ENCODE data around the gene TUBGCP2. TPM values are rescaled to one million over a fixed set of nuclear protein-coding genes. Genes with fewer than 3 reads are reported as not detected.
A peak's percentile ranks its signal among the peaks of the same experiment; 100 is the strongest.
"Not testable (repeated sequence)": the region's sequence is repeated elsewhere in the genome, so short reads cannot be mapped to it uniquely, and the experiment has no call there.

Gene TUBGCP2
- total RNA-seq, 2 donors from 2014 or later, result 47.8 to 55.8 TPM

GRCh38 chr10:133334503-133335245 lies 26.0 kb upstream of the TUBGCP2 start:
- Mint-ChIP-seq H3K36me3 (ENCODE audit: low read depth) (no peaks in the 10 kb centered on the region), H3K4me3 (peak overlapping the region; percentile 67), H3K27me3 (no peaks in the 10 kb centered on the region), H3K4me1 (no peaks in the 10 kb centered on the region), H3K27ac (no peak overlapping the region), H3K9me3 (no peaks in the 10 kb centered on the region)
- peak; percentile 46 for ATAC-seq (replicated peaks)

DNA sequence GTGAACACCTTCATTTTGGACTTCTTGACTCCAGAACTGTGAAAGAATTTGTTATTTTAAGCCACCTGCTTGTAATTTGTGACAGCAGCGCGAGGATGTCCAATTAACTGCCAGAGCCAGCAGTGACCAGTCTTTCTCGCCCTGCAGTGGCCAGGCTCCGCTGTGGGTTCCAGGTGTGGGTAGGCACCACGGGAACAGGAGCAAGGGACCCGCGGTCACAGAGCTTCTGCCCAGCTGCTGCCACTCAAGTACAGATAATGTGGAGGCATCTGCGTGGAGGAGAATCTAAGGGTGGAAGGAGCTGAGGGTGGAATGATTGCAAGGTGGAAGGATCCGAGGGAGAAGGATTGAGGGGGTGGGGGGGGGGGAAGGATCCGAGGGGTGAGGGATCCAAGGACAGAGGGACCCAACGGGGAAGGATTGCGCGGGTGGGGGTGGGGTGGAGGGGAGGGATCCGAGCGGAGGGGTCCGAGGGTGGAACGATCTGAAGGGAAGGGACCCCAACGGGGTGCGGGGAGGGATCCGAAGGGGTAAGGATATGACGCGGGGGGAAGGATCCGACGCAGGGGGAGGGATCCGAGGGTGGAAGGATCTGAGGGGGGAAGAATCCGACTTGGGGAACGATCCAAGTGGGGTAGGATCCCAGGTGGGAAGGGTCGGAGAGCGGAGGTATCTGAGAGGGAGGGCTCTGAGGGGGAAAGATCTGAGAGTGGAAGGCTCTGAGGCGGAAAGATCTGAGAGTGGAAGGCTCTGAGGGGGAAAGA lies 24.4 kb upstream of the TUBGCP2 start:
- no peak overlapping the region for H3K27ac Mint-ChIP-seq
- ATAC-seq (replicated peaks), result no peak
- H3K9me3 Mint-ChIP-seq, result no peaks in the 10 kb centered on the region
- no peak overlapping the region for H3K4me3 Mint-ChIP-seq
- peaks cover 4% of the 10 kb centered on the region for H3K27me3 Mint-ChIP-seq
- no peaks in the 10 kb centered on the region for H3K36me3 Mint-ChIP-seq (ENCODE audit: low read depth)
- H3K4me1 Mint-ChIP-seq, result no peaks in the 10 kb centered on the region

DNA sequence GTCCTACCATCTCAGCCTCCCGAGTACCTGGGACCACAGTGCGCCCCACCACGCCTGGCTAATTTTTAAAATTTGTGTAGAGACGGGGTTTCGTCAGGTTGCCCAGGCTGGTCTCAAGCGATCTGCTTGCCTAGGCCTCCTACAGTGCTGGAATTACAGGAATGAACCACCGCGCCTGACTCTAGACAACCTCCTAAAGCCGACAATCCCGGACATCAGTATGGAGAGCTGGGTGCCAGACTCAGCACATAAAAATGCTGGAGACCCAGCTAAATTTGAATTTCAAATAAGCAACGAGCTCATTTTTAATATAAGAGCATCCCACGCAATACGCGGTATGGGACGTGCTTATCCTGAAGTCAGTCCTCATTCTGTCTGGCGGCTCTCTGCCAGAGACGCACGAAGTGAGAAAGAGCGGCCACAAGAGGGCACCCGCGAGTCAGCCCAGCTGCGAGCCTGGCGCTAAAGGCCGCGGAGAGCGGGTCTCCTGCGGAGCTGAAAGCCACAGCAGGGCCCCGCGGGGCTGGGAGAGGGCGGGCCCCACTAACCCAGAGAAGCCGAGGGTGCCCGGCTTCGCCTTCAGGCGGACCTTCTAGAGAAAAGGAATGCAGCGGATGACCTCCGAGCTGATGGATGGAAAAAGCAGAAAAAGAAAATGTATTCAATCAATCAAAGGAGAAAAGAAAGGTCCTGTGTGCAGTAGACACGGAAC lies 21.0 kb upstream of the TUBGCP2 start:
- H3K27me3 Mint-ChIP-seq, result peaks cover 8% of the 10 kb centered on the region
- no peaks in the 10 kb centered on the region for H3K4me1 Mint-ChIP-seq
- H3K4me3 Mint-ChIP-seq, result peak overlapping the region; percentile 53
- no peaks in the 10 kb centered on the region for H3K9me3 Mint-ChIP-seq
- no peak overlapping the region for H3K27ac Mint-ChIP-seq
- ATAC-seq (replicated peaks), result peak; percentile 95
- H3K36me3 Mint-ChIP-seq (ENCODE audit: low read depth), result no peaks in the 10 kb centered on the region

GRCh38 chr10:133328358-133329343 lies 20.0 kb upstream of the TUBGCP2 start:
- Mint-ChIP-seq H3K4me1 (no peaks in the 10 kb centered on the region), H3K27ac (no peak overlapping the region), H3K4me3 (no peak overlapping the region), H3K36me3 (ENCODE audit: low read depth) (no peaks in the 10 kb centered on the region), H3K9me3 (no peaks in the 10 kb centered on the region), H3K27me3 (peaks cover 8% of the 10 kb centered on the region)
- ATAC-seq (replicated peaks), result no peak

- no peaks in the 10 kb centered on the region for H3K36me3 Mint-ChIP-seq (ENCODE audit: low read depth)
- H3K9me3 Mint-ChIP-seq, result no peaks in the 10 kb centered on the region
- no peak overlapping the region for H3K4me3 Mint-ChIP-seq
- no peaks in the 10 kb centered on the region for H3K4me1 Mint-ChIP-seq
- no peak for ATAC-seq (replicated peaks)
- no peak overlapping the region for H3K27ac Mint-ChIP-seq
- H3K27me3 Mint-ChIP-seq, result peaks cover 8% of the 10 kb centered on the region
These were observed 19.1 kb upstream of the TUBGCP2 start for GRCh38 chr10:133327651-133328357.

GRCh38 chr10:133326745-133327650 lies 18.3 kb upstream of the TUBGCP2 start:
- H3K27ac Mint-ChIP-seq, result no peak overlapping the region
- H3K27me3 Mint-ChIP-seq, result peaks cover 8% of the 10 kb centered on the region

GRCh38 chr10:133326223-133326551 lies 17.5 kb upstream of the TUBGCP2 start:
- no peaks in the 10 kb centered on the region for H3K4me1 Mint-ChIP-seq
- H3K4me3 Mint-ChIP-seq, result peak overlapping the region; percentile 27
- H3K27me3 Mint-ChIP-seq, result peaks cover 8% of the 10 kb centered on the region
- no peaks in the 10 kb centered on the region for H3K36me3 Mint-ChIP-seq (ENCODE audit: low read depth)
- H3K9me3 Mint-ChIP-seq, result no peaks in the 10 kb centered on the region
- ATAC-seq (replicated peaks), result no peak
- no peak overlapping the region for H3K27ac Mint-ChIP-seq

More at GRCh38 chr10:133326745-133327650, 18.3 kb upstream of the TUBGCP2 start:
- H3K4me1 Mint-ChIP-seq, result no peaks in the 10 kb centered on the region
- H3K36me3 Mint-ChIP-seq (ENCODE audit: low read depth), result no peaks in the 10 kb centered on the region
- no peak for ATAC-seq (replicated peaks)
- H3K9me3 Mint-ChIP-seq, result no peaks in the 10 kb centered on the region
- no peak overlapping the region for H3K4me3 Mint-ChIP-seq

DNA sequence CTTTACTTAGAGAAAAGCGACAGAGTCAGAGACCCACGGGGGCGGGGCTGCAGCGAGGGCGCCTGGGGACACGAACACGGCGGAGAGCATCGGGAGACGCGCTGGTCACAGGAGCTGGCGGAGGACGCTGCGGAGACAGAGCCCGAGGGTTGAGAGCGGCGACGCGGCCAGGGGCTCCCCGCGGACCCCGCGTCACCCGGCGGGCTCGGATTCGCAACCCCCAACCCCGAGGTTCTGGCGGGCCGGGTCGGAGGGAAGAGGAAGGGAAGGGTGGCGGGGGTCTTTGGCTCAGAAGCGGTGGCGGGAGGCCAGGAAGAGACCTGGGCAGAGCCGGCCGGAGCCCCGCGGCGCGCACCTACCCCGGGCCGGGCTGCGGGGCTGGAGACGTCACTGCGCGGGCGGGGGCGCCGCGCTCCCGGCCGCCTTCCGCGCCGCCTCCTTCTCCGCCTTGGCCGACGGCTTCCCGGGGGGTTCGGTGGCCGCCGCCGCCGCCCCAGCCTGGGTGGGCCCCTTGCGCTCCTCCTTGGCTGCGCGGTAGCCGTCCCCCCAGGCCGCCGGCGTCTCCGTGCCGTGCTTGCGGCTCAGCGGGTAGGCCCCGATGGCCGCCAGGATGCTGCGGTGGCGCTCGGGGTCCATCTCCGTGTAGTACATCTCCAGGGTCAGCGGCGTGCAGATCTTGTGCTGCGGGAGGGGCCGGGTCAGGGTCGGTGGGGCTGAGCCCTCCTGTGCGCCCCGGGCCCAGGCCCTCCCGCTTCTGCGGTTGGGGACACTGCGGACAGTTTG lies 17.0 kb upstream of the TUBGCP2 start:
- peak overlapping the region; percentile 58 for H3K4me3 Mint-ChIP-seq
- H3K4me1 Mint-ChIP-seq, result no peaks in the 10 kb centered on the region
- H3K9me3 Mint-ChIP-seq, result no peaks in the 10 kb centered on the region
- peak; percentile 29 for ATAC-seq (replicated peaks)
- peaks cover 8% of the 10 kb centered on the region for H3K27me3 Mint-ChIP-seq
- H3K36me3 Mint-ChIP-seq (ENCODE audit: low read depth), result no peaks in the 10 kb centered on the region
- H3K27ac Mint-ChIP-seq, result no peak overlapping the region

GRCh38 chr10:133324857-133325260 lies 16.2 kb upstream of the TUBGCP2 start:
- Mint-ChIP-seq H3K4me3 (peak overlapping the region; percentile 58), H3K27ac (no peak overlapping the region), H3K27me3 (peaks cover 12% of the 10 kb centered on the region), H3K36me3 (ENCODE audit: low read depth) (no peaks in the 10 kb centered on the region), H3K4me1 (no peaks in the 10 kb centered on the region), H3K9me3 (no peaks in the 10 kb centered on the region)
- ATAC-seq (replicated peaks), result no peak

GRCh38 chr10:133324198-133324792 lies 15.6 kb upstream of the TUBGCP2 start:
- H3K4me1 Mint-ChIP-seq, result peaks cover 2% of the 10 kb centered on the region
- ATAC-seq (replicated peaks), result peak; percentile 68

GRCh38 chr10:133322064-133322709 lies 13.5 kb upstream of the TUBGCP2 start:
- not testable (repeated sequence) for H3K36me3 Mint-ChIP-seq (ENCODE audit: low read depth); ATAC-seq (replicated peaks); H3K27me3 Mint-ChIP-seq; H3K27ac Mint-ChIP-seq; H3K4me1 Mint-ChIP-seq; H3K9me3 Mint-ChIP-seq; H3K4me3 Mint-ChIP-seq

More at GRCh38 chr10:133324198-133324792, 15.6 kb upstream of the TUBGCP2 start:
- Mint-ChIP-seq H3K4me3 (no peak overlapping the region), H3K27me3 (peaks cover 12% of the 10 kb centered on the region), H3K9me3 (no peaks in the 10 kb centered on the region), H3K36me3 (ENCODE audit: low read depth) (no peaks in the 10 kb centered on the region), H3K27ac (no peak overlapping the region)
